ENCODE measurements around the gene CDH4.

DNA sequence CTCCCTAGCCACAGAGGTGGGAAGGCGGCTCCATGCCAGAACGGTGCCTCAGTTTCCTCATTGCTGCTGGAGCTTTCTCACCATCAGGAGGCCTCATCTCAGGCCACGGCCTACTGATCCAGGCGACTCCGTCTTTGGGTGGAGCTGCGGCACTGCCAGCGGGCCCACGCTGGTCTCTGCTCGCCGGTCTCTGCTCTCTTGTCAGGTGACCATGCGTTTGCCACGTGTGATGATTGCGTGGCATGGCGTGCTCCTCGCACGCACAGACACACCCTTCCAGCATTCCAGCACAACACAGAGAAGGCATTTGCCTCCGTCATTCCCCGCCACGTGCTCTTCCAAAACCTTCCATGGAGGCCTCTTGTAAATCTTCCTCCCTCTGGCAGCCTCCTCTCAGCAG is 271.1 kb downstream of the CDH4 start:
- TF ChIP-seq, protein P1, sequence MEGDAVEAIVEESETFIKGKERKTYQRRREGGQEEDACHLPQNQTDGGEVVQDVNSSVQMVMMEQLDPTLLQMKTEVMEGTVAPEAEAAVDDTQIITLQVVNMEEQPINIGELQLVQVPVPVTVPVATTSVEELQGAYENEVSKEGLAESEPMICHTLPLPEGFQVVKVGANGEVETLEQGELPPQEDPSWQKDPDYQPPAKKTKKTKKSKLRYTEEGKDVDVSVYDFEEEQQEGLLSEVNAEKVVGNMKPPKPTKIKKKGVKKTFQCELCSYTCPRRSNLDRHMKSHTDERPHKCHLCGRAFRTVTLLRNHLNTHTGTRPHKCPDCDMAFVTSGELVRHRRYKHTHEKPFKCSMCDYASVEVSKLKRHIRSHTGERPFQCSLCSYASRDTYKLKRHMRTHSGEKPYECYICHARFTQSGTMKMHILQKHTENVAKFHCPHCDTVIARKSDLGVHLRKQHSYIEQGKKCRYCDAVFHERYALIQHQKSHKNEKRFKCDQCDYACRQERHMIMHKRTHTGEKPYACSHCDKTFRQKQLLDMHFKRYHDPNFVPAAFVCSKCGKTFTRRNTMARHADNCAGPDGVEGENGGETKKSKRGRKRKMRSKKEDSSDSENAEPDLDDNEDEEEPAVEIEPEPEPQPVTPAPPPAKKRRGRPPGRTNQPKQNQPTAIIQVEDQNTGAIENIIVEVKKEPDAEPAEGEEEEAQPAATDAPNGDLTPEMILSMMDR (IDR thresholded peaks at IDR 0.05; ENCODE audit: borderline replicate concordance, extremely low read depth, low read length, poor library complexity, severe bottlenecking): no peak
- TF ChIP-seq EZH2 (IDR thresholded peaks at IDR 0.05; ENCODE audit: borderline replicate concordance, low read depth, low read length, severe bottlenecking): no peak
